Body of pancreas (tissue), 4 donors: Measurements from ENCODE around the gene ATAD3B. TPM values are rescaled to one million over a fixed set of nuclear protein-coding genes. Genes with fewer than 3 reads are reported as not detected.
A peak's percentile ranks its signal among the peaks of the same experiment; 100 is the strongest.
"Not testable (repeated sequence)": the region's sequence is repeated elsewhere in the genome, so short reads cannot be mapped to it uniquely, and the experiment has no call there.

Experiments used
- ATAC-seq: fragments of 150-250 bp; one replicate; pipeline ENCODE4 v1.9.1; 2016
- DNase-seq, 4 donors: peaks; one replicate each; pipeline ENCODE4 v3.0.0-alpha.2; 2019
- H3K27ac ChIP-seq, 4 donors: fragments of 200-600 bp; sonication (generic); 1 replicate in 3 of 4; 2 replicates in 1 of 4; pipeline versions ENCODE4 v1.5.1 to v1.6.1; 2016 to 2019; ENCODE audit warnings: mild to moderate bottlenecking in 1 of 4, mixed read lengths in 1 of 4, moderate library complexity in 1 of 4
- H3K27me3 ChIP-seq, 2 donors: fragments of 200-600 bp; sonication (generic); one replicate each; pipeline ENCODE4 v1.6.0; 2016; ENCODE audit warnings: mild to moderate bottlenecking in 1 of 2
- H3K36me3 ChIP-seq, 2 donors: fragments of 200-600 bp; sonication (generic); replicated peaks in 1 of 2; 2 replicates each; pipeline ENCODE4 v1.5.1; 2016; ENCODE audit warnings: low read depth in 2 of 2; ENCODE audit not compliant: insufficient read depth in 1 of 2
- H3K4me1 ChIP-seq: fragments of 200-600 bp; sonication (generic); one replicate; pipeline ENCODE4 v1.6.0; 2016
- H3K4me3 ChIP-seq, 2 donors: fragments of 200-600 bp; sonication (generic); 1 replicate in 1 of 2; 2 replicates in 1 of 2; pipeline ENCODE4 v1.5.1; 2016 to 2019
- H3K9me3 ChIP-seq, 3 donors: fragments of 200-600 bp; sonication (generic); 1 replicate in 2 of 3; 2 replicates in 1 of 3; pipeline ENCODE4 v1.5.1; 2016
- CTCF ChIP-seq, 7 experiments: fragments of 450-650 bp in 4 of 7; fragments of 200-600 bp in 3 of 7; sonication (generic) in 3 of 7; IDR thresholded peaks; one replicate each; pipeline ENCODE4 v1.5.1; 2016 to 2019; ENCODE audit warnings: antibody characterized with exemption in 7 of 7
- POLR2A ChIP-seq, 3 donors: fragments of 450-650 bp; IDR thresholded peaks; one replicate each; pipeline ENCODE4 v1.6.1; 2016; ENCODE audit warnings: antibody characterized with exemption in 3 of 3, mild to moderate bottlenecking in 2 of 3
- WGBS, 2 donors: methylation state at CpG; one replicate each; pipeline ENCODE4 v1.1.5; 2017; 5-methylcytosine and 5-hydroxymethylcytosine counted together
- intact Hi-C: fragments of 100-400 bp; cut with DNase I; formaldehyde crosslinking; loops from one replicate; pipeline ENCODE4 v1.15.1; 2023
- total RNA-seq, 2 donors: library from RNA; depleted of rRNA; stranded (reverse); fragments of >200 nt; gene quantifications; one replicate each; pipeline ENCODE4 v1.1.0, GENCODE V29; 2016

ATAD3B gene
- total RNA-seq, 2 donors from 2014 or later: 16.6 to 37.2 TPM

GRCh38 chr1:1489231-1489630, 17.7 kb downstream of the ATAD3B start:
- H3K27ac ChIP-seq: no peak overlapping the region
- no peaks in the 10 kb centered on the region for H3K4me1 ChIP-seq
- intact Hi-C loops: no loop called here
- ATAC-seq (no peak), DNase-seq (no peak)
- no peaks in the 10 kb centered on the region for H3K27me3 ChIP-seq
- H3K4me3 ChIP-seq: no peak overlapping the region
- H3K36me3 ChIP-seq: peaks cover 7 to 11% of the 10 kb centered on the region in 2 donors
- WGBS, 2 donors: 96% methylated on average over 10 to 14 of the region's 16 CpGs
- no peaks in the 10 kb centered on the region for H3K9me3 ChIP-seq
- TF ChIP-seq CTCF (IDR thresholded peaks at IDR 0.05): no peak
- no peak for TF ChIP-seq POLR2A (IDR thresholded peaks at IDR 0.05)

GRCh38 chr1:1489861-1490260, 18.3 kb downstream of the ATAD3B start:
- ATAC-seq (no peak), DNase-seq (no peak)
- H3K36me3 ChIP-seq: peaks cover 7 to 9% of the 10 kb centered on the region in 2 donors
- no peak overlapping the region for H3K4me3 ChIP-seq
- H3K27ac ChIP-seq: no peak overlapping the region
- intact Hi-C loops: loop anchor here (10.0 kb wide), 1 partner anchor 95 kb away; the partner anchor contains the start of gene CCNL2
- H3K27me3 ChIP-seq: no peaks in the 10 kb centered on the region
- no peak for TF ChIP-seq POLR2A (IDR thresholded peaks at IDR 0.05)
- no peak for TF ChIP-seq CTCF (IDR thresholded peaks at IDR 0.05)
- no peaks in the 10 kb centered on the region for H3K4me1 ChIP-seq
- 95 to 100% methylated on average over 5 to 18 of the region's 19 CpGs for WGBS, 2 donors
- no peaks in the 10 kb centered on the region for H3K9me3 ChIP-seq

- Histone ChIP-seq H3K4me1 (no peaks in the 10 kb centered on the region), H3K27me3 (no peaks in the 10 kb centered on the region), H3K27ac (no peak overlapping the region), H3K36me3 (peaks cover 7 to 9% of the 10 kb centered on the region in 2 donors), H3K9me3 (no peaks in the 10 kb centered on the region), H3K4me3 (no peak overlapping the region)
- 96 to 100% methylated on average over 2 to 21 of the region's 25 CpGs for WGBS, 2 donors
- intact Hi-C loops: loop anchor here (10.0 kb wide), 1 partner anchor 96 kb away; the partner anchor contains the start of gene CCNL2
- ATAC-seq (no peak), DNase-seq (no peak)
- TF ChIP-seq POLR2A (IDR thresholded peaks at IDR 0.05) (no peak), CTCF (IDR thresholded peaks at IDR 0.05) (no peak)
Measured at GRCh38 chr1:1490633-1491230, 19.2 kb downstream of the ATAD3B start.

GRCh38 chr1:1491601-1492000, 20.0 kb downstream of the ATAD3B start:
- ATAC-seq (no peak), DNase-seq (no peak)
- no peaks in the 10 kb centered on the region for H3K27me3 ChIP-seq
- TF ChIP-seq CTCF (IDR thresholded peaks at IDR 0.05) (no peak), POLR2A (IDR thresholded peaks at IDR 0.05) (no peak)
- no peak overlapping the region for H3K27ac ChIP-seq
- intact Hi-C loops: loop anchor here (10.0 kb wide), 1 partner anchor 97 kb away; the partner anchor contains the start of gene CCNL2
- no peaks in the 10 kb centered on the region for H3K4me1 ChIP-seq
- 95 to 98% methylated on average over 10 of the region's 10 CpGs for WGBS, 2 donors
- H3K9me3 ChIP-seq: no peaks in the 10 kb centered on the region
- H3K36me3 ChIP-seq: peaks cover 7 to 9% of the 10 kb centered on the region in 2 donors
- H3K4me3 ChIP-seq: no peak overlapping the region

- ATAC-seq: not testable (repeated sequence)
Measured at GRCh38 chr1:1494311-1494710, 22.7 kb downstream of the ATAD3B start.

GRCh38 chr1:1495461-1495975, 24.0 kb downstream of the ATAD3B start:
- H3K4me3 ChIP-seq, DNase-seq, H3K27ac ChIP-seq, H3K36me3 ChIP-seq, H3K9me3 ChIP-seq, H3K4me1 ChIP-seq, H3K27me3 ChIP-seq: not testable (repeated sequence)
- 92 to 93% methylated on average over 6 to 15 of the region's 18 CpGs for WGBS, 2 donors
- peak; percentile 23 for ATAC-seq
- intact Hi-C loops: loop anchor here (10.0 kb wide), 1 partner anchor 101 kb away; the partner anchor contains the start of gene CCNL2

More at GRCh38 chr1:1494311-1494710, 22.7 kb downstream of the ATAD3B start:
- intact Hi-C loops: loop anchor here (10.0 kb wide), 1 partner anchor 100 kb away; the partner anchor contains the start of gene CCNL2
- not testable (repeated sequence) for H3K27ac ChIP-seq, H3K4me1 ChIP-seq, DNase-seq, H3K27me3 ChIP-seq, H3K9me3 ChIP-seq, H3K36me3 ChIP-seq, H3K4me3 ChIP-seq
- 91 to 100% methylated on average over 5 to 18 of the region's 22 CpGs for WGBS, 2 donors
